ENCODE data around the gene C1orf74.

DNA sequence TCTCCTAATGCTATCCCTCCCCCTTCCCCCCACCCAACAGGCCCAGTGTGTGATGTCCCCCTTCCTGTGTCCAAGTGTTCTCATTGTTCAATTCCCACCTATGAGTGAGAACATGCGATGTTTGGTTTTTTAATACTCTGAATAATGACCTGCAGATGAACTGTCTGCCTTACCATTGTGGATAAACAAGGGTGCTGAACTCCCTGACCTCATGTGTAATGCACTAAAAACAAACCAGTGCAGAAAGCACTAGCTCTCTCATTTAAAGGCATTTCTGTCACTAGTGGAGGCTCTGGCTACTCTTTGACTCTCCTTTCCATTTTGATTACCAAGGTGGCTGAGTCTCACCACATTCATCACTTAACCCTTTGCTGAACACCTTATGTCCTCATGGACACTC is 51.6 kb downstream of the C1orf74 start:
- TF ChIP-seq, protein P1, sequence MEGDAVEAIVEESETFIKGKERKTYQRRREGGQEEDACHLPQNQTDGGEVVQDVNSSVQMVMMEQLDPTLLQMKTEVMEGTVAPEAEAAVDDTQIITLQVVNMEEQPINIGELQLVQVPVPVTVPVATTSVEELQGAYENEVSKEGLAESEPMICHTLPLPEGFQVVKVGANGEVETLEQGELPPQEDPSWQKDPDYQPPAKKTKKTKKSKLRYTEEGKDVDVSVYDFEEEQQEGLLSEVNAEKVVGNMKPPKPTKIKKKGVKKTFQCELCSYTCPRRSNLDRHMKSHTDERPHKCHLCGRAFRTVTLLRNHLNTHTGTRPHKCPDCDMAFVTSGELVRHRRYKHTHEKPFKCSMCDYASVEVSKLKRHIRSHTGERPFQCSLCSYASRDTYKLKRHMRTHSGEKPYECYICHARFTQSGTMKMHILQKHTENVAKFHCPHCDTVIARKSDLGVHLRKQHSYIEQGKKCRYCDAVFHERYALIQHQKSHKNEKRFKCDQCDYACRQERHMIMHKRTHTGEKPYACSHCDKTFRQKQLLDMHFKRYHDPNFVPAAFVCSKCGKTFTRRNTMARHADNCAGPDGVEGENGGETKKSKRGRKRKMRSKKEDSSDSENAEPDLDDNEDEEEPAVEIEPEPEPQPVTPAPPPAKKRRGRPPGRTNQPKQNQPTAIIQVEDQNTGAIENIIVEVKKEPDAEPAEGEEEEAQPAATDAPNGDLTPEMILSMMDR (IDR thresholded peaks at IDR 0.05 in 4 of 5, conservative IDR thresholded peaks at IDR 0.05 in 1 of 5): no peak
- TF ChIP-seq POLR2A (IDR thresholded peaks at IDR 0.05): no peak
